Liver (tissue), 1 donor: ENCODE results near the gene ASB5.

Experiments
- YY1 ChIP-seq: IDR thresholded peaks from 2 replicates; pipeline ENCODE4 v1.6.1; 2016; ENCODE audit warnings: antibody characterized with exemption, mild to moderate bottlenecking
- ZBTB33 ChIP-seq: IDR thresholded peaks from 2 replicates; pipeline ENCODE4 v1.6.1; 2016; ENCODE audit warnings: antibody characterized with exemption

DNA sequence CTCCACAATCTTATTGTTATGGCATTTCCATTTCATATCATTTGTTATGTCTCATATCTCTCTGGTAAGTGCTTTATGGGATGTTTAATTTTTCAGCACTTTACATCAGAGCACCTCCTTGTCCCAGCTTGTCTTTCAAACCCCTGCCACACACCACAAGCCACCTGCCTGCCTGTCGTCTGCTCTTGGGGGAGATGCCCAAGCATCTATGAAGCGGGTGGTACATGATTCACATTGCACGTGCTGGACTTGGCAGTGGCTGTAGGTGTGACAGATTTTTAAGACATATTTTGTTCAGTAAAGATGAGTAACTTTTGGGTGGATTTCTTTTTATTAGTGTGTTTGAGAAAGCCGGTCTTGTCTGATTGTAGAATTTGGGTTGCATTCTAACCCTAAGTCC is 59.5 kb downstream of the ASB5 start:
- TF ChIP-seq YY1 (no peak), ZBTB33 (no peak)
